K562 (cell line): ENCODE measurements around the gene RTF1. TPM values are rescaled to one million over a fixed set of nuclear protein-coding genes. Genes with fewer than 3 reads are reported as not detected.

ENCODE experiments used
- BRF1 ChIP-seq: IDR thresholded peaks from 3 replicates; pipeline ENCODE4 v1.6.1; 2011; ENCODE audit warnings: borderline replicate concordance, mild to moderate bottlenecking; ENCODE audit not compliant: insufficient read length; ENCODE audit errors: extremely low read depth
- CCNT2 ChIP-seq: IDR thresholded peaks from 2 replicates; pipeline ENCODE4 v1.6.1; 2011; ENCODE audit warnings: borderline replicate concordance, low read depth, mild to moderate bottlenecking, moderate library complexity, mixed read lengths, low read length; ENCODE audit not compliant: insufficient read length; ENCODE audit errors: extremely low read depth
- FOXK1 ChIP-seq: sonication (generic); formaldehyde crosslinking; IDR thresholded peaks from 2 replicates; pipeline ENCODE4 v1.8.0; 2022; ENCODE audit warnings: missing genetic modification reagents, mild to moderate bottlenecking, borderline replicate concordance
- HDAC3 ChIP-seq: fragments of 450-650 bp; IDR thresholded peaks from 2 replicates; pipeline ENCODE4 v1.6.1; 2018; ENCODE audit warnings: borderline replicate concordance, mild to moderate bottlenecking, moderate library complexity; ENCODE audit not compliant: partially characterized antibody
- HIVEP1 ChIP-seq: fragments of 250-450 bp; sonication (Bioruptor Pico); IDR thresholded peaks from 2 replicates; pipeline ENCODE4 v1.4.0; 2020; ENCODE audit warnings: mild to moderate bottlenecking
- MYNN ChIP-seq, 2 experiments: sonication (generic); formaldehyde crosslinking in 1 of 2; IDR thresholded peaks; 2 replicates each; pipeline versions ENCODE4 v1.5.0 to v1.6.1; 2016 to 2020; ENCODE audit warnings: antibody characterized with exemption in 1 of 2, missing genetic modification reagents in 1 of 2
- PYGO2 ChIP-seq: fragments of 450-650 bp; IDR thresholded peaks from 2 replicates; pipeline ENCODE4 v1.6.1; 2016; ENCODE audit warnings: mild to moderate bottlenecking, missing genetic modification characterization, moderate library complexity, missing compliant biosample characterization
- RCOR1 ChIP-seq, 2 experiments: IDR thresholded peaks; 2 replicates each; pipeline ENCODE4 v1.6.1; 2012; ENCODE audit warnings: low read depth in 2 of 2, low read length in 2 of 2, borderline replicate concordance in 1 of 2, improper control_type of control experiment in 1 of 2
- SP1 ChIP-seq: sonication (generic); formaldehyde crosslinking; IDR thresholded peaks from 2 replicates; pipeline ENCODE4 v1.8.1; 2022; ENCODE audit warnings: mild to moderate bottlenecking, missing genetic modification reagents
- TBL1XR1 ChIP-seq, 2 experiments: IDR thresholded peaks; 2 replicates each; pipeline ENCODE4 v1.6.1; 2012; ENCODE audit warnings: improper control_type of control experiment in 2 of 2, low read length in 2 of 2, mild to moderate bottlenecking in 1 of 2
- ZNF224 ChIP-seq: sonication (generic); formaldehyde crosslinking; IDR thresholded peaks from 2 replicates; pipeline ENCODE4 v1.8.0; 2022; ENCODE audit warnings: mild to moderate bottlenecking, missing genetic modification reagents
- ZNF583 ChIP-seq: fragments of 250-450 bp; sonication (Bioruptor Pico); IDR thresholded peaks from 2 replicates; pipeline ENCODE4 v1.4.0; 2020
- polyA plus RNA-seq, 8 experiments: library from polyadenylated mRNA; depleted of rRNA in 4 of 8; stranded (reverse) in 5 of 8; unstranded in 3 of 8; fragments of >200 nt; fragmentation: Nextera tagmentation in 2 of 8; fragmentation: Illumina TruSeq in 1 of 8; extraction: Ambion mirVana in 2 of 8; extraction: Trizol in 1 of 8; gene quantifications; 2 replicates each; pipeline versions ENCODE4 v1.2.1 to v1.2.3, GENCODE V29; 2011 to 2014; ENCODE audit warnings: inconsistent platforms in 1 of 8, missing spikeins in 1 of 8
- total RNA-seq, 7 experiments: library from RNA; depleted of rRNA in 6 of 7; stranded (reverse); fragments of >200 nt in 6 of 7; fragmentation: Illumina TruSeq in 2 of 7; extraction: Trizol in 2 of 7; gene quantifications; 2 replicates each; pipeline versions ENCODE4 v1.2.1 to v1.2.3, GENCODE V29; 2011 to 2021; ENCODE audit warnings: low replicate concordance in 1 of 7
- TF ChIP-seq, protein P1 (sequence below), 2 experiments: fragments of 450-650 bp in 1 of 2; sonication (generic) in 1 of 2; formaldehyde crosslinking; conservative IDR thresholded peaks; 2 replicates each; pipeline versions ENCODE4 v1.4.0 to v1.8.1; 2020 to 2022; ENCODE audit warnings: mild to moderate bottlenecking in 1 of 2, missing genetic modification reagents in 1 of 2
- TF ChIP-seq, protein P2 (sequence below): fragments of 450-650 bp; IDR thresholded peaks from 2 replicates; pipeline ENCODE4 v1.7.1; 2018; ENCODE audit warnings: mild to moderate bottlenecking, low read depth; ENCODE audit not compliant: partially characterized antibody
- TF ChIP-seq, protein P3 (sequence below): fragments of 450-650 bp; formaldehyde crosslinking; IDR thresholded peaks from 2 replicates; pipeline ENCODE4 v1.4.0; 2020; ENCODE audit warnings: mild to moderate bottlenecking, mixed read lengths
- TF ChIP-seq, protein P4 (sequence below): fragments of 200-800 bp; sonication (Bioruptor generic); IDR thresholded peaks from 2 replicates; pipeline ENCODE4 v1.6.1; 2017; ENCODE audit warnings: missing genetic modification characterization, missing compliant biosample characterization
- TF ChIP-seq, protein P5 (sequence below): fragments of 250-450 bp; sonication (Bioruptor Pico); IDR thresholded peaks from 2 replicates; pipeline ENCODE4 v1.5.0; 2021; ENCODE audit warnings: mild to moderate bottlenecking, borderline replicate concordance

The RTF1 gene
- total and polyA plus RNA-seq, 9 of the 15 experiments (the other 6 are each of a cell fraction or from before 2014, with no cell fraction given) = 7.6 to 69.5 (median 31.5) TPM

DNA sequence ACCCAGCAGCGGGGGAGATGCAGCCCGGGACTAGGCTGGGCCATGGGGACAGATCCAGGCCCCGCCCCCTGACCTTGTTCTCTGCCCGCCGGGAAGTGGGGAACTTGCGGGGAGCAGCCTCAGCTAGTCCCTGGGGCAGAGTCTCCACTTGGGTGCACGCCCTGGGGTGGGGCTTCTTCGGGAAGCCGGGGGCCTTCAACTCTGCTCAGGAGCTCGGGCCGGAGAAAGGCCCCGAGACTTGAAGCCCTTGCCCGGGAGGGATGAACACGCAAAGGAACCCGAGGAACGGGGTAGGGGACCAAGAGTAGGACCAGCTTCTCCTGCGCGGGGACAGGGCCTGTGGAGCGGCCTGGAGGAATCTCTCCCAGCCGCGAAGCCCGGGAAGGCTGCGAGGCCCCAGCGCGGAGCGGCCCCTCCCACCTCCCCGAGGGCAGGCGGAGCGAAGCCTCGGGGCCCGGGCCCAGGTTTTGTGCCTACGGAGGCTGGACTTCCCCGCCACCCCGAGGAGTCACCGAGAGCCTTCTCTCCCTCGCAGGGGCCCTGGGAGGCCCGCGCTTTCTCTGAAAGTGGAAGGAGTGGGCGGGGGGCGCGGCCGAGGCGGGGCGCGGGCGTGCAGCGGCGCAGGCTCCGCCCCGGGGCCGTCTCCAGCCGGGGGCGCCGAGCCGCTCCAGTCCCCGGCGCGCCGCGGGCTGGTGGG lies 76.5 kb downstream of the RTF1 start, which contains the start of gene ITPKA (continued):
- TF ChIP-seq, protein P1, sequence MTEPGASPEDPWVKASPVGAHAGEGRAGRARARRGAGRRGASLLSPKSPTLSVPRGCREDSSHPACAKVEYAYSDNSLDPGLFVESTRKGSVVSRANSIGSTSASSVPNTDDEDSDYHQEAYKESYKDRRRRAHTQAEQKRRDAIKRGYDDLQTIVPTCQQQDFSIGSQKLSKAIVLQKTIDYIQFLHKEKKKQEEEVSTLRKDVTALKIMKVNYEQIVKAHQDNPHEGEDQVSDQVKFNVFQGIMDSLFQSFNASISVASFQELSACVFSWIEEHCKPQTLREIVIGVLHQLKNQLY (CRISPR knock-in tag; conservative IDR thresholded peaks at IDR 0.05) = no peak
- TF ChIP-seq CCNT2 = no peak
- TF ChIP-seq FOXK1 = no peak
- TF ChIP-seq HIVEP1 (CRISPR knock-in tag) = peak; percentile 65; the same call in 1 of the 2 replicates
- TF ChIP-seq, protein P2, sequence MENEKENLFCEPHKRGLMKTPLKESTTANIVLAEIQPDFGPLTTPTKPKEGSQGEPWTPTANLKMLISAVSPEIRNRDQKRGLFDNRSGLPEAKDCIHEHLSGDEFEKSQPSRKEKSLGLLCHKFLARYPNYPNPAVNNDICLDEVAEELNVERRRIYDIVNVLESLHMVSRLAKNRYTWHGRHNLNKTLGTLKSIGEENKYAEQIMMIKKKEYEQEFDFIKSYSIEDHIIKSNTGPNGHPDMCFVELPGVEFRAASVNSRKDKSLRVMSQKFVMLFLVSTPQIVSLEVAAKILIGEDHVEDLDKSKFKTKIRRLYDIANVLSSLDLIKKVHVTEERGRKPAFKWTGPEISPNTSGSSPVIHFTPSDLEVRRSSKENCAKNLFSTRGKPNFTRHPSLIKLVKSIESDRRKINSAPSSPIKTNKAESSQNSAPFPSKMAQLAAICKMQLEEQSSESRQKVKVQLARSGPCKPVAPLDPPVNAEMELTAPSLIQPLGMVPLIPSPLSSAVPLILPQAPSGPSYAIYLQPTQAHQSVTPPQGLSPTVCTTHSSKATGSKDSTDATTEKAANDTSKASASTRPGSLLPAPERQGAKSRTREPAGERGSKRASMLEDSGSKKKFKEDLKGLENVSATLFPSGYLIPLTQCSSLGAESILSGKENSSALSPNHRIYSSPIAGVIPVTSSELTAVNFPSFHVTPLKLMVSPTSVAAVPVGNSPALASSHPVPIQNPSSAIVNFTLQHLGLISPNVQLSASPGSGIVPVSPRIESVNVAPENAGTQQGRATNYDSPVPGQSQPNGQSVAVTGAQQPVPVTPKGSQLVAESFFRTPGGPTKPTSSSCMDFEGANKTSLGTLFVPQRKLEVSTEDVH = no peak
- no peak for TF ChIP-seq HDAC3
- no peak for TF ChIP-seq ZNF224 (CRISPR knock-in tag)
- no peak for TF ChIP-seq PYGO2 (tag)
- no peak for TF ChIP-seq TBL1XR1 (IDR thresholded peaks at IDR 0.05; ENCODE audit: low read length in 2 of 2)
- no peak for TF ChIP-seq ZNF583 (CRISPR knock-in tag)
- no peak for TF ChIP-seq BRF1
- TF ChIP-seq, protein P3, sequence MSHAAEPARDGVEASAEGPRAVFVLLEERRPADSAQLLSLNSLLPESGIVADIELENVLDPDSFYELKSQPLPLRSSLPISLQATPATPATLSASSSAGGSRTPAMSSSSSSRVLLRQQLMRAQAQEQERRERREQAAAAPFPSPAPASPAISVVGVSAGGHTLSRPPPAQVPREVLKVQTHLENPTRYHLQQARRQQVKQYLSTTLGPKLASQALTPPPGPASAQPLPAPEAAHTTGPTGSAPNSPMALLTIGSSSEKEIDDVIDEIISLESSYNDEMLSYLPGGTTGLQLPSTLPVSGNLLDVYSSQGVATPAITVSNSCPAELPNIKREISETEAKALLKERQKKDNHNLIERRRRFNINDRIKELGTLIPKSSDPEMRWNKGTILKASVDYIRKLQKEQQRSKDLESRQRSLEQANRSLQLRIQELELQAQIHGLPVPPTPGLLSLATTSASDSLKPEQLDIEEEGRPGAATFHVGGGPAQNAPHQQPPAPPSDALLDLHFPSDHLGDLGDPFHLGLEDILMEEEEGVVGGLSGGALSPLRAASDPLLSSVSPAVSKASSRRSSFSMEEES (CRISPR knock-in tag) = no peak
- peak; percentile 79; the same call in 1 of the 2 replicates for TF ChIP-seq SP1 (CRISPR knock-in tag)
- TF ChIP-seq, protein P4, sequence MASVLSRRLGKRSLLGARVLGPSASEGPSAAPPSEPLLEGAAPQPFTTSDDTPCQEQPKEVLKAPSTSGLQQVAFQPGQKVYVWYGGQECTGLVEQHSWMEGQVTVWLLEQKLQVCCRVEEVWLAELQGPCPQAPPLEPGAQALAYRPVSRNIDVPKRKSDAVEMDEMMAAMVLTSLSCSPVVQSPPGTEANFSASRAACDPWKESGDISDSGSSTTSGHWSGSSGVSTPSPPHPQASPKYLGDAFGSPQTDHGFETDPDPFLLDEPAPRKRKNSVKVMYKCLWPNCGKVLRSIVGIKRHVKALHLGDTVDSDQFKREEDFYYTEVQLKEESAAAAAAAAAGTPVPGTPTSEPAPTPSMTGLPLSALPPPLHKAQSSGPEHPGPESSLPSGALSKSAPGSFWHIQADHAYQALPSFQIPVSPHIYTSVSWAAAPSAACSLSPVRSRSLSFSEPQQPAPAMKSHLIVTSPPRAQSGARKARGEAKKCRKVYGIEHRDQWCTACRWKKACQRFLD (CRISPR knock-in tag) = peak; percentile 79; the same call in 1 of the 2 replicates
- peak; percentile 40; the same call in 1 of the 2 replicates for TF ChIP-seq MYNN (IDR thresholded peaks at IDR 0.05)
- TF ChIP-seq MYNN (CRISPR knock-in tag; IDR thresholded peaks at IDR 0.05) = no peak
- TF ChIP-seq, protein P5, sequence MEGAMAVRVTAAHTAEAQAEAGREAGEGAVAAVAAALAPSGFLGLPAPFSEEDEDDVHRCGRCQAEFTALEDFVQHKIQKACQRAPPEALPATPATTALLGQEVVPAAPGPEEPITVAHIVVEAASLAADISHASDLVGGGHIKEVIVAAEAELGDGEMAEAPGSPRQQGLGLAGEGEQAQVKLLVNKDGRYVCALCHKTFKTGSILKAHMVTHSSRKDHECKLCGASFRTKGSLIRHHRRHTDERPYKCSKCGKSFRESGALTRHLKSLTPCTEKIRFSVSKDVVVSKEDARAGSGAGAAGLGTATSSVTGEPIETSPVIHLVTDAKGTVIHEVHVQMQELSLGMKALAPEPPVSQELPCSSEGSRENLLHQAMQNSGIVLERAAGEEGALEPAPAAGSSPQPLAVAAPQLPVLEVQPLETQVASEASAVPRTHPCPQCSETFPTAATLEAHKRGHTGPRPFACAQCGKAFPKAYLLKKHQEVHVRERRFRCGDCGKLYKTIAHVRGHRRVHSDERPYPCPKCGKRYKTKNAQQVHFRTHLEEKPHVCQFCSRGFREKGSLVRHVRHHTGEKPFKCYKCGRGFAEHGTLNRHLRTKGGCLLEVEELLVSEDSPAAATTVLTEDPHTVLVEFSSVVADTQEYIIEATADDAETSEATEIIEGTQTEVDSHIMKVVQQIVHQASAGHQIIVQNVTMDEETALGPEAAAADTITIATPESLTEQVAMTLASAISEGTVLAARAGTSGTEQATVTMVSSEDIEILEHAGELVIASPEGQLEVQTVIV (CRISPR knock-in tag) = no peak
- TF ChIP-seq RCOR1 (IDR thresholded peaks at IDR 0.05; ENCODE audit: borderline replicate concordance in 1 of 2, low read depth in 2 of 2, low read length in 2 of 2) = 0 out of 4 replicates have a peak, but pooled peaks of 1 of the 2 experiments have one; percentile 10
